HepG2 (cell line): ENCODE data around the gene PFKFB4.

Source experiments
- HDAC1 ChIP-seq: sonication (generic); formaldehyde crosslinking; IDR thresholded peaks from 2 replicates; pipeline ENCODE4 v1.5.1; 2020; ENCODE audit warnings: mild to moderate bottlenecking, missing genetic modification reagents
- JUND ChIP-seq: sonication (generic); formaldehyde crosslinking; IDR thresholded peaks from 2 replicates; pipeline ENCODE4 v1.8.0; 2022; ENCODE audit warnings: mild to moderate bottlenecking, missing genetic modification reagents
- KDM4B ChIP-seq: sonication (generic); formaldehyde crosslinking; IDR thresholded peaks from 2 replicates; pipeline ENCODE4 v1.4.0; 2020; ENCODE audit warnings: missing genetic modification reagents
- ZNF331 ChIP-seq: sonication (generic); formaldehyde crosslinking; IDR thresholded peaks from 2 replicates; pipeline ENCODE4 v1.4.0; 2020; ENCODE audit warnings: missing genetic modification reagents
- ZSCAN5A ChIP-seq: sonication (generic); formaldehyde crosslinking; IDR thresholded peaks from 2 replicates; pipeline ENCODE4 v1.8.0; 2022; ENCODE audit warnings: mild to moderate bottlenecking, missing genetic modification reagents, borderline replicate concordance
- TF ChIP-seq, protein P1 (sequence below): sonication (generic); formaldehyde crosslinking; IDR thresholded peaks from 2 replicates; pipeline ENCODE4 v1.9.0; 2021; ENCODE audit warnings: missing genetic modification reagents, borderline replicate concordance

- TF ChIP-seq ZSCAN5A = no peak
- TF ChIP-seq ZNF331 (CRISPR knock-in tag) = no peak
- no peak for TF ChIP-seq JUND (CRISPR knock-in tag)
- no peak for TF ChIP-seq KDM4B (CRISPR knock-in tag)
- TF ChIP-seq, protein P1, sequence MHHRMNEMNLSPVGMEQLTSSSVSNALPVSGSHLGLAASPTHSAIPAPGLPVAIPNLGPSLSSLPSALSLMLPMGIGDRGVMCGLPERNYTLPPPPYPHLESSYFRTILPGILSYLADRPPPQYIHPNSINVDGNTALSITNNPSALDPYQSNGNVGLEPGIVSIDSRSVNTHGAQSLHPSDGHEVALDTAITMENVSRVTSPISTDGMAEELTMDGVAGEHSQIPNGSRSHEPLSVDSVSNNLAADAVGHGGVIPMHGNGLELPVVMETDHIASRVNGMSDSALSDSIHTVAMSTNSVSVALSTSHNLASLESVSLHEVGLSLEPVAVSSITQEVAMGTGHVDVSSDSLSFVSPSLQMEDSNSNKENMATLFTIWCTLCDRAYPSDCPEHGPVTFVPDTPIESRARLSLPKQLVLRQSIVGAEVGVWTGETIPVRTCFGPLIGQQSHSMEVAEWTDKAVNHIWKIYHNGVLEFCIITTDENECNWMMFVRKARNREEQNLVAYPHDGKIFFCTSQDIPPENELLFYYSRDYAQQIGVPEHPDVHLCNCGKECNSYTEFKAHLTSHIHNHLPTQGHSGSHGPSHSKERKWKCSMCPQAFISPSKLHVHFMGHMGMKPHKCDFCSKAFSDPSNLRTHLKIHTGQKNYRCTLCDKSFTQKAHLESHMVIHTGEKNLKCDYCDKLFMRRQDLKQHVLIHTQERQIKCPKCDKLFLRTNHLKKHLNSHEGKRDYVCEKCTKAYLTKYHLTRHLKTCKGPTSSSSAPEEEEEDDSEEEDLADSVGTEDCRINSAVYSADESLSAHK (CRISPR knock-in tag) = no peak
- no peak for TF ChIP-seq HDAC1 (CRISPR knock-in tag)
Measured at GRCh38 chr3:48528048-48528447, 28.6 kb downstream of the PFKFB4 start.
